Adrenal gland (tissue), 12 donors: ENCODE results near the gene SLC25A20. TPM values are rescaled to one million over a fixed set of nuclear protein-coding genes. Genes with fewer than 3 reads are reported as not detected.

Experiments used
- DNase-seq, 7 donors: peaks; one replicate each; pipeline ENCODE4 v3.0.0-alpha.2; 2019 to 2020
- H3K27ac ChIP-seq, 5 donors: fragments of 200-600 bp; sonication (generic) in 4 of 5; 1 replicate in 3 of 5; 2 replicates in 2 of 5; pipeline versions ENCODE4 v1.5.1 to v1.8.0; 2016 to 2020; ENCODE audit warnings: mild to moderate bottlenecking in 1 of 5
- H3K27me3 ChIP-seq: fragments of 200-600 bp; 2 replicates; pipeline ENCODE4 v1.8.0; 2021
- H3K36me3 ChIP-seq, 2 donors: fragments of 200-600 bp; replicated peaks in 1 of 2; 1 replicate in 1 of 2; 2 replicates in 1 of 2; pipeline versions ENCODE4 v1.5.1 to v1.8.0; 2018 to 2022
- H3K4me1 ChIP-seq, 2 donors: fragments of 200-600 bp; replicated peaks in 1 of 2; 1 replicate in 1 of 2; 2 replicates in 1 of 2; pipeline versions ENCODE4 v1.5.1 to v1.8.0; 2018 to 2021
- H3K4me3 ChIP-seq, 4 donors: fragments of 200-600 bp; sonication (generic) in 3 of 4; one replicate each; pipeline ENCODE4 v1.5.1; 2016 to 2018
- H3K9me3 ChIP-seq, 3 donors: fragments of 200-600 bp; sonication (generic) in 1 of 3; replicated peaks in 1 of 3; 1 replicate in 2 of 3; 2 replicates in 1 of 3; pipeline versions ENCODE4 v1.5.1 to v1.8.0; 2016 to 2021
- POLR2A ChIP-seq, 2 donors: fragments of 450-650 bp; IDR thresholded peaks; one replicate each; pipeline ENCODE4 v1.6.1; 2017; ENCODE audit warnings: antibody characterized with exemption in 2 of 2, mild to moderate bottlenecking in 2 of 2, moderate library complexity in 1 of 2
- WGBS, 4 donors: extraction: QIAGEN DNeasy Blood & Tissue Kit in 2 of 4; methylation state at CpG; one replicate each; pipeline versions ENCODE4 v1.1.5 to v1.1.7; 2013 to 2017; 5-methylcytosine and 5-hydroxymethylcytosine counted together
- intact Hi-C, 2 donors: fragments of 100-400 bp; cut with DNase I; formaldehyde crosslinking; loops; one replicate each; pipeline versions ENCODE4 v1.14.1 to v1.15.0; 2022 to 2023
- polyA plus RNA-seq, 3 donors: library from polyadenylated mRNA; stranded (reverse); fragments of 200-250 nt in 2 of 3; fragments of 350-450 nt in 1 of 3; fragmentation: Illumina TruSeq in 1 of 3; extraction: RNeasy Lipid Tissue Mini Kit (QIAGEN cat#74804) in 1 of 3; gene quantifications; one replicate each; pipeline ENCODE4 v1.2.3, GENCODE V29; 2013 to 2014
- total RNA-seq, 9 donors: library from RNA; depleted of rRNA in 4 of 9; stranded (reverse); fragments of >200 nt in 4 of 9; fragments of 120-200 nt in 1 of 9; fragmentation: NEBNext Ultra II Directional in 1 of 9; extraction: Animal tissue kit (Norgen Biotek cat#: 25700) in 1 of 9; gene quantifications; one replicate each; pipeline versions ENCODE4 v1.1.0 to v1.2.4, GENCODE V29; 2013 to 2023
- TF ChIP-seq, protein P1 (sequence below), 6 experiments: fragments of 450-650 bp in 4 of 6; fragments of 200-600 bp in 2 of 6; sonication (generic) in 1 of 6; IDR thresholded peaks; 1 replicate in 5 of 6; 2 replicates in 1 of 6; pipeline versions ENCODE4 v1.5.1 to v1.8.0; 2016 to 2021; ENCODE audit warnings: antibody characterized with exemption in 6 of 6, mild to moderate bottlenecking in 2 of 6, moderate library complexity in 1 of 6
- donor health status: healthy with polysubstance abuse.
- donor health status: Bipolar disorder and iron deficiency.
- donor health status: DM: yes; HTN: yes; CAD: no.
- donor health status: DM: no; HTN: no; CAD: no.
- donor health status: DM: no; HTN: no; CAD: no.
- donor health status: DM: yes; HTN: yes; CAD: no.

SLC25A20 gene
- total and polyA plus RNA-seq, 12 donors = 15.5 to 70.6 (median 49.1) TPM

DNA sequence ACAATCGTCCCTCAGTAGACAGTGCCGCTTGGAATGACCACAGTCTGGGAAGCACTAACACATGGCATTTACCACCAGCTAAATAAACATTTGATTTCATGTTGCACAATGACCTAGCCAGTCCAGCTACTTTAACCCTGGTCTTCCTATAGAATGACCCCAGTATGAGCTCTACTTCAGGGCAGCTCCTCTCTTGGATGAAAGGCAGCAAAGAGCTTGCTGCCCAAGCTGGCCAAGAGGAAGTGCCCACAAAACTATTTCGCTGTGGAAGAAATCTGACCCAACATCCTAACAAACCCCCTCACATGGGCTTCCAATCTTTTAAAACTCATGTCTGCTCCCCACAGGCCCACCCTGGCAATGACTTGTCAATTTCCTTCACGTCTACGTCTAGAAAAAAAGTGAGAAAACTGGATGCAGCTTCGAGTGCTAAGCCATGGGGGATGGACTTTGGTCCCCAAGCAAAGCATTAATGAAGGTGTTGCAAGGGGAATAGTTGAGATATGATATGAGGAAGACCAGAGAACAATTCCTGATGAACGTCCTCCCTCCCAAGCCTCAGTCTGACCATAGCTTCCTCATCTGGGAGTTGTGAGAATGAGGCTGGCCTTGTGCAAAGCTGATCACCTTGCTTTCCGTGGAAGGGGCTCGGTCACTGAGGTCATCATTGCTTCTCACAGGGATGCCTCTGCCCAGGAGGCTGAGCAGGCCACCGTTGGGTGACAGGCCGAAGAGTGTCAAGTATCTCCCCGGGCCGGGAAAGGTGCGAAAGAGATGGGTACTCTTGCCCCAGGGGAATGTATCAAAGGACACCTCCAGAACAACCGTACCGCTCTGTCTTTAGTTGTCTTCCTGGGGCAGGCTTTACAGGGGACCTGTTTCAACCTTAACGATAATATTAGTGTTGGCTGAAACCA, 964 bp downstream of the SLC25A20 start:
- TF ChIP-seq, protein P1, sequence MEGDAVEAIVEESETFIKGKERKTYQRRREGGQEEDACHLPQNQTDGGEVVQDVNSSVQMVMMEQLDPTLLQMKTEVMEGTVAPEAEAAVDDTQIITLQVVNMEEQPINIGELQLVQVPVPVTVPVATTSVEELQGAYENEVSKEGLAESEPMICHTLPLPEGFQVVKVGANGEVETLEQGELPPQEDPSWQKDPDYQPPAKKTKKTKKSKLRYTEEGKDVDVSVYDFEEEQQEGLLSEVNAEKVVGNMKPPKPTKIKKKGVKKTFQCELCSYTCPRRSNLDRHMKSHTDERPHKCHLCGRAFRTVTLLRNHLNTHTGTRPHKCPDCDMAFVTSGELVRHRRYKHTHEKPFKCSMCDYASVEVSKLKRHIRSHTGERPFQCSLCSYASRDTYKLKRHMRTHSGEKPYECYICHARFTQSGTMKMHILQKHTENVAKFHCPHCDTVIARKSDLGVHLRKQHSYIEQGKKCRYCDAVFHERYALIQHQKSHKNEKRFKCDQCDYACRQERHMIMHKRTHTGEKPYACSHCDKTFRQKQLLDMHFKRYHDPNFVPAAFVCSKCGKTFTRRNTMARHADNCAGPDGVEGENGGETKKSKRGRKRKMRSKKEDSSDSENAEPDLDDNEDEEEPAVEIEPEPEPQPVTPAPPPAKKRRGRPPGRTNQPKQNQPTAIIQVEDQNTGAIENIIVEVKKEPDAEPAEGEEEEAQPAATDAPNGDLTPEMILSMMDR (IDR thresholded peaks at IDR 0.05) = no peak
- TF ChIP-seq POLR2A (IDR thresholded peaks at IDR 0.05) = no peak
- H3K27ac ChIP-seq = peak overlapping the region in 3 of 5 donors; percentile 70 to 85 (median 81)
- intact Hi-C loops = no loop called here

DNA sequence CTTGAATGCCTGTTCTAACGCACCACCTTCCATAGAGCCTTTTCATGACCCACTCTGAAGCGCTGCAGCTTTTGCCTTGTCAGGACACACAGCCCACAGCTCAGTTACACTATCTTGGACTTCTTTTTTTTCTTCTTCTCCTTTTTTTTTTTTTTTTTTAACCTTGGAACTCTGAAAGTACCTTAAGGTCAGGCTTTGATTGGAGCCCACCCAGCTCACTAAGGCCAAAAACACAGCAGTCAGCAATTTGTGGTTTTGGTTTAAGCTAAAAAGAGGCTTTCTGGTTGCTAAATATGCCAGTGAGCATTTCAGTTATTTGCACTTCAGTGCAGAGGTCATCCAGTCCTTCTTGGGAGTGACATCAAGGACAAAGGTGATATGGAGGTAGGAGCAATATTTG, 1.7 kb downstream of the SLC25A20 start:
- Histone ChIP-seq H3K4me3 (no peak overlapping the region), H3K27ac (peak overlapping the region in 1 of 5 donors; percentile 42), H3K36me3 (no peaks in the 10 kb centered on the region), H3K9me3 (no peaks in the 10 kb centered on the region), H3K27me3 (no peaks in the 10 kb centered on the region), H3K4me1 (peaks cover 18 to 23% of the 10 kb centered on the region in 2 donors)
- 51 to 64% (median 59%) methylated on average over 2 of the region's 2 CpGs for WGBS, 4 donors
- intact Hi-C loops = no loop called here
- no peak for DNase-seq
- TF ChIP-seq, protein P1 (IDR thresholded peaks at IDR 0.05) = no peak
- no peak for TF ChIP-seq POLR2A (IDR thresholded peaks at IDR 0.05)

More for the DNA sequence above, 964 bp downstream of the SLC25A20 start:
- Histone ChIP-seq H3K27me3 (no peaks in the 10 kb centered on the region), H3K9me3 (no peaks in the 10 kb centered on the region), H3K4me3 (peak overlapping the region; percentile 13 to 83 (median 61)), H3K36me3 (no peaks in the 10 kb centered on the region), H3K4me1 (peaks cover 18 to 23% of the 10 kb centered on the region in 2 donors)
- 30 to 62% (median 37%) methylated on average over 7 to 17 of the region's 17 CpGs for WGBS, 4 donors
- DNase-seq = peak in 1 of 7 donors; percentile 26

DNA sequence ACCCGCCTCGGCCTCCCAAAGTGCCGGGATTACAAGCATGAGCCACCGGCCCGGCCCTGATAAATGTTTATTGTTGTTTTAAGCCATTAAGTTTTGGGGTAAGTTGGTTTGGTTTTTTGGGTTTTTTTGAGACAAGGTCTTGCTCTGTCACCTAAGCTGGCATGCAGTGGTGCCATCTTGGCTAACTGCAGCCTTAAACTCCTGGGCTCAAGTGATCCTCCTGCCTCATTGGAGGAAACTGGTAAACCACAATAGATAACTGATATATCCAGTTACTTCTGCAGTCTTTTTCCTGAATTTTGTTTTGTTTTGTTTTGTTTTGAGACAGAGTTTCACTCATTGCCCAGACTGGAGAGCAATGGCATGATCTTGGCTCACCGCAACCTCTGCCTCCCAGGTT, 4.2 kb downstream of the SLC25A20 start:
- 95 to 98% (median 98%) methylated on average over 6 of the region's 6 CpGs for WGBS, 4 donors
- no peak for DNase-seq

DNA sequence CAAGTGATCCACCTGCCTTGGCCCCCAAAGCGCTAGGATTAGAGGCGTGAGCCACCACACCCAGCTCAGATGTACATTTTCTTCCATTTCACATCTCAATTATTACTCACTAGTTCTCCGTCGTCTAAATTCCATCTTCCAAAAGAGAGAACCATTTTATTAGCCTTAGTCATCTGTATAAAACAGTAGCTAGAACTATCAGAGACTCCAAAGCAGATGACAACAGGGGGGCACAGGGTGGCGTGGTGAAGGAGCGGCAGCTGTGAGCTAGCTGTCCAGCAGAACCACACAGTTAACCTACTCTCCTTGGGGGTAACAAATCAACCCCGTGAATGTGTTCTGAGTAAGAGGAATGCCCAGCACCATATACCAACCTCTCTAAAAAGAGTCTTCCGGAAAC, 7.1 kb downstream of the SLC25A20 start:
- Histone ChIP-seq H3K36me3 (peaks cover 0 to 16% of the 10 kb centered on the region in 2 donors), H3K27me3 (no peaks in the 10 kb centered on the region)
- intact Hi-C loops = no loop called here

More for the DNA sequence above, 4.2 kb downstream of the SLC25A20 start:
- TF ChIP-seq, protein P1 (IDR thresholded peaks at IDR 0.05) = no peak
- no peaks in the 10 kb centered on the region for H3K27me3 ChIP-seq
- no peak overlapping the region for H3K27ac ChIP-seq
- peaks cover 0 to 11% of the 10 kb centered on the region in 2 donors for H3K36me3 ChIP-seq
- peaks cover 18 to 23% of the 10 kb centered on the region in 2 donors for H3K4me1 ChIP-seq
- H3K4me3 ChIP-seq = no peak overlapping the region
- H3K9me3 ChIP-seq = no peaks in the 10 kb centered on the region
- intact Hi-C loops = no loop called here

More for the DNA sequence above, 7.1 kb downstream of the SLC25A20 start:
- WGBS, 4 donors = 92 to 95% (median 94%) methylated on average over 8 of the region's 8 CpGs
- peaks cover 3 to 5% of the 10 kb centered on the region in 2 donors for H3K4me1 ChIP-seq
- H3K27ac ChIP-seq = no peak overlapping the region
- no peak for DNase-seq
- H3K9me3 ChIP-seq = no peaks in the 10 kb centered on the region
- no peak for TF ChIP-seq POLR2A (IDR thresholded peaks at IDR 0.05)
- TF ChIP-seq, protein P1 (IDR thresholded peaks at IDR 0.05) = no peak
- H3K4me3 ChIP-seq = no peak overlapping the region
